GM04503 (cell line): ENCODE measurements around the gene EYA2.

Experiments used
- DNase-seq: peaks from one replicate; pipeline ENCODE4 v3.0.0-alpha.2; 2012; ENCODE audit warnings: low read depth

EYA2 gene

GRCh38 chr20:47066484-47067270 lies 172.0 kb downstream of the EYA2 start:
- DNase-seq: no peak

DNA sequence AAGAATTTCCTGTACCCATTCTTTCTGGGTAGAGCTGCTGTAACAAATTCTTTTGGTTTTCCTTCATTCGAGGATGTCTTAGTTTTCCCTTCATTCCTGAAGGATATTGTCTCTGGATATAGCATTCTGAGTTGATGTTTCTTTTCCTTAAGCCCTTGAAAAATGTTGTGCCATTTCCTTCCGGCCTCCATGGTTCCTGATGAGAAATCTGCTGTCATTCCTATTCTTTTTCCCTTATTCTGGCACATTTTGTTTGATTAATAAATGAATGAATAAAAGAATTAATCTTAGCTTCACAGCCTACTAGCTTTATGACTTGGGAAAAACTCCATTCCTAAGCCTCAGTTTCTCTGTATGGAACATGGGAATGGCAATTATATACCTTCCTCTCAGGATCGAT lies 173.1 kb downstream of the EYA2 start:
- no peak for DNase-seq

DNA sequence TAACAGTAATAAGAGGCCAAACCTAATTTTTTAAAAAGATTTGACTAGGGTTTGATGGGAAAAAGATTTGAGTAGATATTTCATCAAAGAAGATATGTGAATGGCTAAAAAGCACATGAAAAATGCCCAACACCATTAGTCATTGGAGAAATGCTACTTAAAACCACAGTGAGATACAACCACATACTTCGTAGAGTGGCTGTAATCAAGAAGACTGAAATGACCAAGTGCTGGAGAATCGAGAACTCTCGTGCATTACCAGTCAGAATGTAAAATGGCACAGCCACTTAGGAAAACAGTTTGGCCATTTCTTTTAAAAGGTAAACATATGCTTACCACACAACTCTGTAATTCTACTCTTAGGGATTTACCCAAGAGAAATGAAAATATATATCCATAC lies 175.5 kb downstream of the EYA2 start:
- no peak for DNase-seq

DNA sequence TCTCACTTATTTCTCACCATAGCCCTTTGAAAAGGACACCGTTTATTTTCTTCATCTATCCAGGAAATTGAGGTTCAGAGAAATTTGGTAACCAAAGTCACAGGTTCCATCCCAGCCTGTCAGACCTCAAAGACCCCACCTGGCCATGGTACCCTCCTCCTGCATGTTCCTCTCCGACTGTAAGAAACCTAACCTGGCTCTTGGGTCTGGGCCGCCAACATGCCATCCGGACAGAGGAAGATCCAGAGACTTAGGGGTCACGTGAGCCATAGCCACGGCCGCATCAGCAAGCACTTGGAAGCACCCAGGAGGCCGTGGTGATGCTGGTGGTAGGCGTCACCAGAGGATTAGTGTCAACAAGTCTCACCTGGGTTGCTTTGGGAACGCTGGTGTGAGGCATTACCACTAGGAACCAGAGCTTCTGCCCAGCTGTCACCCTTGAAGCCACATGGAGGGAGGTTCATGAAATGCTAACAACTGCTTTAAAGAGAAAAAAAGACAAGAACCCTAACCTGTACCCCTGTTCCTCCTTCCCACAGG lies 177.1 kb downstream of the EYA2 start:
- DNase-seq: no peak

- DNase-seq: no peak
Measured at GRCh38 chr20:47073766-47074475, 179.3 kb downstream of the EYA2 start.

DNA sequence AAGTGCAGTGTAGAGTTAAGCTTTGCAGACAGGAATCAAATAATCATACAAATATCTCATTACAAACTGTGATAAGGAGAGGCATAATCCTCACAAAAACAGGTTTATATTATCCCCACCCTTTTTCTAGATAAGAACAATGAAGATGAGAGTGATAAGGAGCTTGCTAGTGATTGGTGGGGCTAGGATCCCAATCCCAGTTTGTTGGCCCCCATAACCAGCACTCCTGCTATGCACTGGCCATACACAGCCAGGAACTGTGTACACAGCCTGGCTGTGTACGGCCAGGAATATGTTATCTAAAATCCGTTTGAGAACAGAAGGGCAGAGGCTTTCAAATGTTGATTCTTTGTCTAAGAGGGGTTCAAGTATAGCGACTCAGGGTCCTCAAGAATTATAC lies 180.6 kb downstream of the EYA2 start:
- DNase-seq: no peak

- no peak for DNase-seq
Measured at GRCh38 chr20:47079047-47079446, 184.4 kb downstream of the EYA2 start.

GRCh38 chr20:47080365-47080764 lies 185.7 kb downstream of the EYA2 start:
- DNase-seq: no peak

DNA sequence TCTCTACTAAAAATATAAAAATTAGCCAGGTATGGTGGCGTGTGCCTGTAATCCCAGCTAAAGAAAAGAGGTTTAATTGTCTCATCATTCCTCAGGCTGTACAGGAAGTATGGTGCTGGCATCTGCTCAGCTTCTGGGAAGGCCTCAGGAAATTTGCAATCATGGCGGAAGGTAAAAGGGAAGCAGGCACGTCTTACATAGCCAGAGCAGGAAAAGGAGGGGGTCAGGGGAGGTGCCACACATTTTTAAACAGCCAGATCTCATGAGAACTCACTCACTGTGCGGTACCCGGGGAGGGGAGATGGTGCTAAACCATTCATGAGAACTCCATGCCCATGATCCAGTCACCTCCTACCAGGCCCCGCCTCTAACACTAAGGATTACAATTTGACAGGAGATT lies 191.7 kb downstream of the EYA2 start:
- DNase-seq: no peak

GRCh38 chr20:47088335-47088734 lies 193.7 kb downstream of the EYA2 start:
- no peak for DNase-seq

- no peak for DNase-seq
Measured at GRCh38 chr20:47089151-47089550, 194.5 kb downstream of the EYA2 start.

DNA sequence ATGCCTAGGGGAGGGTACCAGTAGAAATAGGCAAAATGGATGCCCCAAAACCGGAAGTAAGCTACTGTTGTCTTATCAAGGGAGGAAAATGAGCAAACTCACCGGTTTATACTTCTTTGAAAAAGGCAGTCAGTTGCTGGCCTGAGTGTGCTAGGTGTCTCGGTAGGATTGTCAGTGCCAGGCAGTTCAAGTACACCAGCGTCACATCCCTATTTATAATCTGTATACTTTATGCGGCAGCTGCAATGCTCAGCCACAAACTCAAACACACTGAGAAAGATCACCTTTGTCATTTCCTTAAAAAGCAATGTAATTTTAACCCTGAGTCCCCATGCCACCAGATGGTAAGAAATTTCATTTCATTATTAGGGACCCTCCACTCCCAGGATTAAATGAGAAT lies 196.2 kb downstream of the EYA2 start:
- DNase-seq: no peak

- DNase-seq: no peak
Measured at GRCh38 chr20:47093320-47093966, 198.8 kb downstream of the EYA2 start.

- no peak for DNase-seq
Measured at GRCh38 chr20:47095690-47096089, 201.0 kb downstream of the EYA2 start.

- DNase-seq: no peak
Measured at GRCh38 chr20:47097691-47098622, 203.3 kb downstream of the EYA2 start.

DNA sequence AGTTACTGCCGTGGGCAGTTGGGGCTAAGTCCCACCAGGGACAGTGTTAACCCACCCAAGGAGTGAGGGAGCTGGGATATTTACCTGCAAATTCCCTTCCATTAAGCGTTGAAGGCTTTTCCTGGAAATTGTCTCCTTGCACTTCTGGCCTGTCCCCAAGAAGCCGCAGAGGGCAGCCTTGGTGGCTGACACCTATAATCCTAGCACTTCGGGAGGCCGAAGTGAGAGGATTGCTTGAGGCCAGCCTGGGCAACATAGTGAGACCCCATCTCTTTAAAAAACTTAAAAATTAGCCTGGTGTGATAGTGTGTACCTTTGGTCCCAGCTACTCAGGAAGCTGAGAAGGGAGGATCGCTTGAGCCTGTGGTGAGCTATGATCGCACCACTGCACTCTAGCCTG lies 204.4 kb downstream of the EYA2 start:
- DNase-seq: no peak

DNA sequence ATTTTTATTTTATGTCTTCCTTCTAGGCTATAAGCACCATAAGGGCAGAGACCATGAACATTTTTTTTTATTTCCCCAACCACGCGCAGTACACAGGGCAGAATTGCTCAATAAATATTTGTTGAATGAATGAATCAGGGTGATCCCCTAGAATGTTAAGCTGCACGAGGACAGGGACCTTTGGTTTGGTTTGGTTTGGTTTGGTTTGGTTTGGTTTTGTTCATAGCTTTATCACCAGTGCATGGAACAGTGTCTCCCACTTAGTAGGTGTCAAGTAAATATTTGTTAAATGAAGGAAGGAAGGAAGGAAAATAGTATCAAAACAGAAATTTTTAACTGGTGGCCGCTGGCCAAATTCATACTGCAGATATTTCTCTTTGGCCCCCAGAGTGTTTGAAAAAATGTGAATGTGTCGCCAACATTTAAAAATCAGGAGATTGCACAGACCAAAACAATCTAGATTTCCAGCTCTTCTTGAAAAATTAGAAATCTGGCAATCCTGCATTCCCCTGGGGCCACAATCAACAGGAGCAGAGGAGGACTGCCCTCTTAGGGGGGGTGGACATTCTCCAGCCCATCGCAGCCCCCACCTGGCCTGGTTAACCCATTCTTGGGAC lies 205.3 kb downstream of the EYA2 start:
- no peak for DNase-seq

DNA sequence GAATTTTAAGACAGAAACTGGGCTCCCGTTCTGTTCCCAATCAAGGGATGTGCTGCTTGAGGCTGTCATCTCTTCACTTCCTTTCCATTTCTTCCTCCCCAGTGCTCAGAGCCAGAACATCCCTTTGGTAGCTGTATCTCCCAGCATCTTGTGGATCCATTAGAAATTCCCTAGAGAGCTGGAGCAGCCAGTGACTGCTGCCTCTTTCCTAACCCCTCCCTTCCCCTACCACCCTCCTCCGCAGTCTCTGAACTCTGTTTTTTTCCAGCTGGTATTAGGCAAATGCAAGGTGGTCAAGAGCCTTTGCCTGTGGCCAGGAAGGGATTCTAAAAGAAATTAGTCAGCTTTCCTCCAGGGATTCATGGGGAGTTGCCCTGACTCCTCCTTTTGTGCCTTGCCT lies 208.0 kb downstream of the EYA2 start:
- no peak for DNase-seq

DNA sequence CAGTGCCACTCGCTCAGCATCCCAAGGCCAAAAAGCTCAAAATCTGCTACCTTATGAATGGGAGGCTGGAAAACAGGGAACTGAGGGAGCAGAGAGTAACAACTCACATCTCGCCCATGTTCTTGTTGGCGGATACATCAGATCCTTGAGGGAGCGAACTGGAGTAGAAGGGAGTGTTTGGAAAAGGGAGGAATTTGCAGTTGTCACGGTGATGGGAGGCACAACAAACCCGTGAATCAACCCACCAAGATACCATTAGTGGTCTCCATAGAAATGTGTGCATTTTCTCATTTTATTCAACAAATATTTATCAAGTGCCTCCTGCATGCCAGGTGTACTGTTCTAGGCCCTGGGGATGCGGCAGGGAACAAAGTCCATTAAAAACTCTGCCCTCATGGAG lies 212.1 kb downstream of the EYA2 start:
- DNase-seq: no peak

GRCh38 chr20:47108994-47109393 lies 214.4 kb downstream of the EYA2 start:
- no peak for DNase-seq

DNA sequence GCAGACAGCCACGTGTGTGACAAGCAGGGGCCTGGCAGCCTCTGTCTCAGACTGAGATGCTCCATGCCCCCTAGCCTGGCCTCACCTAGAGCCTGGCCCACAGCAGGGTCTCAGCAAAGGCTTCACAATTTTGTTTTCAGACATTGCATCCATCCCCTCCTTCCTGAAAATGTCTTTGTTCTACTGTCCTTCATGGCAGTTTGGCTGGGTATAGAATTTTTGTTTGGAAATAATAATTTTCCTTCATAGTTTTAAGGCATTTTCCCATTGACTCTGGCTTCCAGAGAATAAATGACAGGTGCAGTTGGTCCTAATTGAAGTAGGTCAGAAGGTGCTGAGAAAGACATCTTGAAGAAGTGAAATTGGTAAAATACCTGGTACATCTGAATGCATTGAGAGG lies 216.2 kb downstream of the EYA2 start:
- no peak for DNase-seq
